Measurements from ENCODE around the gene VASN. TPM values are rescaled to one million over a fixed set of nuclear protein-coding genes. Genes with fewer than 3 reads are reported as not detected.

Gene VASN
- total and polyA plus RNA-seq, 10 of the 15 experiments (the other 5 are each of a cell fraction or from before 2014, with no cell fraction given), result 0.02 to 0.19 (median 0.14) TPM; not detected in 6

- FAIRE-seq (no peak), DNase-seq (ENCODE audit: low read depth, low spot score) (no peak), ATAC-seq (no peak)
- H3K27ac ChIP-seq (ENCODE audit: control insufficient read depth, insufficient read depth), result no peak overlapping the region
- POLR2A ChIA-PET, result interaction anchor here (1.0 to 1.4 kb wide), 2 partner anchors 62 to 81 kb away, joined by 3 read pairs; no protein-coding TSS in a partner anchor
- no peak overlapping the region for H3K9ac ChIP-seq (ENCODE audit: control insufficient read depth, insufficient read depth, low read length)
- peaks cover 18% of the 10 kb centered on the region for H3K79me2 ChIP-seq (ENCODE audit: control insufficient read depth, insufficient read depth, low read length)
- H3K9me3 ChIP-seq (replicated peaks; ENCODE audit: control insufficient read depth, insufficient read depth, low read length), result no peaks in the 10 kb centered on the region
- H3K27me3 ChIP-seq (replicated peaks in 1 of 2; ENCODE audit: control insufficient read depth in 2 of 2, insufficient read depth in 2 of 2, low read length in 1 of 2), result no peaks in the 10 kb centered on the region
- H3K4me2 ChIP-seq (ENCODE audit: control insufficient read depth, insufficient read depth), result no peak overlapping the region
- H3K4me3 ChIP-seq, result no peak overlapping the region
- RAD21 ChIA-PET (ENCODE audit: unreplicated experiment), result no interaction called here
- CTCF ChIA-PET, result interaction anchor here (0.6 to 1.4 kb wide), 2 partner anchors 51 to 64 kb away, joined by 3 read pairs; no protein-coding TSS in a partner anchor
- H4K20me1 ChIP-seq (ENCODE audit: control insufficient read depth, insufficient read depth), result peaks cover 5% of the 10 kb centered on the region
- H3K36me3 ChIP-seq (ENCODE audit: control insufficient read depth in 2 of 2, insufficient read depth in 2 of 2, low read length in 1 of 2), result peaks cover 26 to 36% of the 10 kb centered on the region in 2 experiments
- in situ Hi-C loops (cut with MboI) (no loop called here), intact Hi-C loops (cut with micrococcal nuclease; ENCODE audit: unreplicated experiment) (no loop called here)
- WGBS (ENCODE audit: insufficient coverage, insufficient replicate concordance, low lambda C conversion rate, missing lambda C conversion rate), result 94% methylated on average over 19 of the region's 19 CpGs
- H2AFZ ChIP-seq (ENCODE audit: control insufficient read depth, low read depth, low read length), result no peak overlapping the region
- TF ChIP-seq ZNF24 (IDR thresholded peaks at IDR 0.05) (no peak), CTCF (IDR thresholded peaks at IDR 0.05 in 2 of 3, conservative IDR thresholded peaks at IDR 0.05 in 1 of 3; ENCODE audit: control insufficient read depth in 2 of 3, extremely low read depth in 1 of 3, insufficient read depth in 1 of 3, low read depth in 3 of 3, low read length in 3 of 3) (peak in 2 of 3 experiments; percentile 6 to 17; a peak in 2 of 6 replicates)
- no TSS peak for BruUV-seq (replicated peaks)
- peaks cover 8% of the 10 kb centered on the region for H3K4me1 ChIP-seq (ENCODE audit: control insufficient read depth, insufficient read depth, low read length)
- SMC1A ChIA-PET (ENCODE audit: uncharacterized antibody, unreplicated experiment), result interaction anchor here (0.9 to 1.2 kb wide), 2 partner anchors 10 to 105 kb away, joined by 3 read pairs; no protein-coding TSS in a partner anchor
Observed at GRCh38 chr16:4409081-4409932, 37.7 kb downstream of the VASN start.

Measured in GM12878 (cell line).